Activated CD4-positive, alpha-beta T cell treated with anti-CD3 and anti-CD28 coated beads for 4 hours (primary cell): ENCODE results near the gene NOTCH3.

Source experiments
- DNase-seq, 2 donors: peaks; one replicate each; pipeline ENCODE4 v3.0.0-alpha.2; 2020

NOTCH3 gene

DNA sequence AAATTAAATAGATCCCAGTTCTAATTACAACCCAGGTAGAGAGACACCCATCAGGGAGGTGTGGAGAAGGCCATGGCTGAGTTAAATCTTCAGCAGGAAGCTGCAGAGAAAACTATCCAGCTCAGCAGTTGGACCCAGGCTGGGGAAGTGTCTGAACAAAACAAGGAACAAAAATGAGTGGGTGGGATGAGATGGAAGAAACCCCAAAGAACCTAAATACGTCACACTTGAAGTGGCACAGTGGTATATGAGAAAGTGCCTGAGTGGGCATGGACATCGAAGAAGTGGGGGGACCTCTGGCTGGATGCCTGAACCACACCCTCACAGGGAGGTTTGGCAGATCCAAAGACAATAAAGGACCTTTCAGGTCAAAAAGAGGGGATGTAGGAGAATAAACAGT, 35.0 kb upstream of the NOTCH3 start:
- no peak for DNase-seq

GRCh38 chr19:15234431-15235130, 33.8 kb upstream of the NOTCH3 start:
- DNase-seq, result no peak

GRCh38 chr19:15231271-15231670, 30.5 kb upstream of the NOTCH3 start:
- no peak for DNase-seq

GRCh38 chr19:15227261-15227660, 26.5 kb upstream of the NOTCH3 start:
- no peak for DNase-seq

GRCh38 chr19:15225760-15226159, 25.0 kb upstream of the NOTCH3 start:
- DNase-seq, result no peak

- DNase-seq, result no peak
These were observed 23.0 kb upstream of the NOTCH3 start for GRCh38 chr19:15223649-15224361.

GRCh38 chr19:15222738-15223648, 22.2 kb upstream of the NOTCH3 start:
- DNase-seq, result peak; percentile 67 to 68

GRCh38 chr19:15220833-15221232, 20.0 kb upstream of the NOTCH3 start:
- no peak for DNase-seq

DNA sequence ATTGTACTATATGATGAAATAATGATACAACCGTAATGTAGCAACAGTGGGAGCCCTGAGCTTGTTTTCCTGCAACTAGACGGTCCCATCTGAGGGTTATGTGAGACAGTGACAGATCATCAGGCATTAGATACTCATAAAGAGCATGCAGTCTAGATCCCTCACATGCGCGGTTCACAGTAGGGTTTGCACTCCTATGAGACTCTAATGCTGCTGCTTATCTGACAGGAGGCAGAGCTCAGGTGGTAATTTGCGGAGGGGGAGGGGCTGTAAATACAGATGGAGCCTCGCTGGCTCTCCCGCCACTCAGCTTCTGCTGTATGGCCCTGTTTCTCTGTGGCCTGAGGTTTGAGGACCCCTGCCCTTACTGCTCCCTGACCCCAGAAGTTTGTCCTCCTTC, 17.7 kb upstream of the NOTCH3 start:
- DNase-seq, result no peak

DNA sequence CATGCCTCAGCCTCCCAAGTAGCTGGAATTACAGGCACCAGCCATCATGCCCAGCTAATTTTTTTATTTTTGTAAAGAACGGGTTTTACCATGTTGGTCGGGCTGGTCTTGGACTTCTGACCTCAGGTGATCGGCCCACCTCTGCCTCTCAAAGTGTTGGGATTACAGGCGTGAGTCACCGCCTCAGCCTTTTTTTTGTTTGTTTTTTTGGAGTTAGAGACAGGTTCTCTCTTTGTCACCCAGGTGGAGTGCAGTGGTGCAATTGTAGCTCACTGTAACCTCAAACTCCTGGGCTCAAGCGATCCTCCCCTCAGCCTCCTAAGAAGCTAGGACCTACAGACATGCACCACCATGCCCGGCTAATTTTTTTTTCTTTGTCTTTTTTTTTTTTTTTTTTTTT, 15.6 kb upstream of the NOTCH3 start:
- no peak for DNase-seq

DNA sequence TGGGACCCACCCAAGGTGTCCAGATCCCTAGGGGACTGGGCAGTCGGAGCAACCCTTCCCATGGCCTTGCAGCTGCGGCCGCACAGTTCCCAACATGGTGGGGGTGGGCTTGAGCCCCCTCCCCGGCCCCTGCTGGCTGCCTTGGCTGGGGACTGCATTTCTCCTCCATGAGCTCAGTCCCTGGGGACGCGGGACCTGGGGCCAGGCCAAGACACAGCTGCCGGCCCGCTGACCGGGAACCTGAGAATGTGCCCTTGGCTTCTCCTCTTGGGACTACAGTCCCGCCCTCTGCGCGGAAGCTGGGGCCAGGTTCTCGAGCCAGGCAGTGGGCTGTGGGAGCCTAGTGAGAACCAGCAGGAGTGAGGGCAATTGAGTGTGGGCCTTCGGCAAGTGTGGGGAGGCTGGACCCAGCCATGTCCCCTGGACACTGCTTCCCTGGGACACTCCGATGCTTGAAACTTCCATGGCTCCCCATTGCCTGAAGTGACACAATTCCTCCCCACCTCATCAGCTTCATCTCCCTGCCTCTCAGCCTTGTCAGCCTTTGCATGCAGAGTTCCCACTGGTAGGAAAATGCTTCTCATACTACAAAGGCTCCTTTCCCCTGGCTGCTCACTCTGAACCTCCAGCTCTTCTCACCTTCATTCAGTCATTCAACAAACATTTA, 13.1 kb upstream of the NOTCH3 start:
- no peak for DNase-seq

- no peak for DNase-seq
These were observed 11.9 kb upstream of the NOTCH3 start for GRCh38 chr19:15212711-15213110.

DNA sequence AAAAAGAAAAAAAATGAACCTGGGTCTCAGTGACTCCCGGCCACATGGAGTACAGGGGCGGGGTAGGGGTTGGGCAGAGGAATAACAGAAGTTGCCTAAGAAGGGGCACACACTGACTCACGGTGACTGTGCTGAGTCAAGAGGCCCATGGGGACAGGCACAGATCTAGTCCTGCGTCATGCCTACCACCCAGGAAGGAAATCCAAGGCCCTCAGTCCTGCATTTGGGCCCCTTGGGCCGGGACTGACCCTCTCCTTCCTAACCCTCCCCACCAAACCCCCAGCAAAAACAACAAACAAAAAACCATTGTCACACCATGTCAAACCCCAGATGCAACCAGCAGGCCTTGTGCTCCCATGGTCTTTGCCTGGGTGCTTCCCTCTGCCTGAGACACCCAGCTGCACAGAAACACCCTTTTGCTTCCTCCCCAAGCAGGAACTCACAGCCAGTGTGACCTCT, 9.6 kb upstream of the NOTCH3 start:
- DNase-seq, result no peak

DNA sequence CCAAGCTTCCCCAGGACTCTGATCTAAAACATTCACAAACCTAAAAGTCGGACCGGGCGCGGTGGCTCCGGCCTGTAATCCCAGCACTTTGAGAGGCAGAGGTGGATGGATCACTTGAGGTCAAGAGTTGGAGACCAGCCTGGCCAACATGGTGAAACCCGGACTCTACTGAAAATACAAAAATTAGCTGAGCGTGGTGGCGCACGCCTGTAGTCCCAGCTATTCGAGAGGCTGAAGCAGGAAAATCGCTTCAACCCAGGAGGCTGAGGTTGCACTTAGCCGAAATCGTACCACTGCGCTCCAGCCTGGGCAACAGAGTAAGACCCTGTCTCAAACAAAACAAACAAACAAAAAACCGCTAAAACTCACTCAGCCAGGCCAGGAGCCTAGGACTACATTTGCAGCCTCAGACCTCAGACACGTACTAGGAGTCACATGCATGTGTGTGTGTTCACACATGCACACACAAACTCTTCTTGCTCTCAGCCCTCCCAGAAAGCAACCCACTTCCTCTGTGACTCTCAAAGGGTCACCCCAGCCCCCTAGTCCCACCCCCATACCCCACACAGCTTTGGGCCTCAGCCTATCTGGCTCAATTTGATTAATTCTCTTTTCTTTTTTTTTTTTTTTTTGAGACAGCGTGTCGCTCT, 704 bp upstream of the NOTCH3 start:
- DNase-seq, result no peak

- DNase-seq, result no peak
These were observed 888 bp downstream of the NOTCH3 start for GRCh38 chr19:15199661-15200552.

- DNase-seq, result no peak
These were observed 1.7 kb downstream of the NOTCH3 start for GRCh38 chr19:15198951-15199660.

- DNase-seq, result no peak
These were observed 2.9 kb downstream of the NOTCH3 start for GRCh38 chr19:15197942-15198341.

- DNase-seq, result no peak
These were observed 3.4 kb downstream of the NOTCH3 start for GRCh38 chr19:15197275-15197941.

GRCh38 chr19:15196360-15197005, 4.3 kb downstream of the NOTCH3 start:
- no peak for DNase-seq
